GM12873 (cell line): Measurements from ENCODE around the gene GNB1L.

Source experiments
- TF ChIP-seq, protein P1 (sequence below): IDR thresholded peaks from 2 replicates; pipeline ENCODE4 v1.5.1; 2012; ENCODE audit warnings: low read depth, mild to moderate bottlenecking, moderate library complexity, low read length, control low read depth; ENCODE audit not compliant: insufficient read depth; ENCODE audit errors: missing control alignments

GNB1L gene

DNA sequence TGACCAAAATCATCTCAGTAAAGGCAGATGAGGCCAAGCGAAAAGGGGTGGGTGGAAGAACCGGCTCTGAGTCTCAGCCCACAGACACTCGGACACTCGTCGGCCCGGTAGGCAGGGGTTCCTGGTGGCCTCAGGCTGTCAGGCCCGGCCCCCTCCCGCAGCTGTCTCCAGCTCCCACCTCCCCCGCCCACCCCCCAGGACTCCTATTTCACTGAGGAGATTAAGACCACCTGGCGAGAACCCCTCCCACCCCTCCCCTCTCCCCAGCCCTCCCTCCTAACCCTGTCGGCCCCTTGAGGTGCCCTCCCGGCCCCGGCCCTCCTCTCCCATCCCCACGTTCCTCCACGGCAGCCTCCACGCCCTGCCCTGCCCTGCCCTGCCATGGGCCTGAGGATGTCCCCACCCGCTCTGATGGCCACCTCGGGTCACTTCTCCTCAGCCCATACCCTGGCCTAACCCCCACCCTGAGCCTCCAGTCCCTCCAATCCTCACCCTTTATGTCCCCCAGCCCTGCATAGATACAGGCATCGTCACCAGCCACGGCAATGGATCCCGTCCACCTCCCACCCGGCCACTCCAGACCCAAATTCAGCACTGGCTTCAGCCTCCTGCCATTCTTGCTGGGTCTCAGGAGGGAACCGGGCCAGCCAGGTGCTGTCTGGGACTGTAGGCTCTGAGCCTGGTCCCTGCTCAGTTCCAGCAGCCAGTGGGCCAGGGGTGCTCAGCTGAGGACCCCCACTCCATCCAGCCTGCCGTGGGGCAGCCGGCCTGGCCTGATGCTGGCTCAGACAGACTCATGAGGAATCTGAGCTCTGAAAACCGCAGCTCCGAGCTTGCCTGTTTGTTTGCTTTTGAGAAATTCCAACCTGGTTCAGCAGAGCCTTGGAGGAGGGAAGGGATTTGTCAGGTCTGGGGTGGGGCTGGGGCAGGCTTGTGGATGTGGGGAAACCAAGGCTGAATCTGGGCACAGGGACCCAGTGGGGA, 103.9 kb downstream of the GNB1L start:
- TF ChIP-seq, protein P1, sequence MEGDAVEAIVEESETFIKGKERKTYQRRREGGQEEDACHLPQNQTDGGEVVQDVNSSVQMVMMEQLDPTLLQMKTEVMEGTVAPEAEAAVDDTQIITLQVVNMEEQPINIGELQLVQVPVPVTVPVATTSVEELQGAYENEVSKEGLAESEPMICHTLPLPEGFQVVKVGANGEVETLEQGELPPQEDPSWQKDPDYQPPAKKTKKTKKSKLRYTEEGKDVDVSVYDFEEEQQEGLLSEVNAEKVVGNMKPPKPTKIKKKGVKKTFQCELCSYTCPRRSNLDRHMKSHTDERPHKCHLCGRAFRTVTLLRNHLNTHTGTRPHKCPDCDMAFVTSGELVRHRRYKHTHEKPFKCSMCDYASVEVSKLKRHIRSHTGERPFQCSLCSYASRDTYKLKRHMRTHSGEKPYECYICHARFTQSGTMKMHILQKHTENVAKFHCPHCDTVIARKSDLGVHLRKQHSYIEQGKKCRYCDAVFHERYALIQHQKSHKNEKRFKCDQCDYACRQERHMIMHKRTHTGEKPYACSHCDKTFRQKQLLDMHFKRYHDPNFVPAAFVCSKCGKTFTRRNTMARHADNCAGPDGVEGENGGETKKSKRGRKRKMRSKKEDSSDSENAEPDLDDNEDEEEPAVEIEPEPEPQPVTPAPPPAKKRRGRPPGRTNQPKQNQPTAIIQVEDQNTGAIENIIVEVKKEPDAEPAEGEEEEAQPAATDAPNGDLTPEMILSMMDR: no peak

DNA sequence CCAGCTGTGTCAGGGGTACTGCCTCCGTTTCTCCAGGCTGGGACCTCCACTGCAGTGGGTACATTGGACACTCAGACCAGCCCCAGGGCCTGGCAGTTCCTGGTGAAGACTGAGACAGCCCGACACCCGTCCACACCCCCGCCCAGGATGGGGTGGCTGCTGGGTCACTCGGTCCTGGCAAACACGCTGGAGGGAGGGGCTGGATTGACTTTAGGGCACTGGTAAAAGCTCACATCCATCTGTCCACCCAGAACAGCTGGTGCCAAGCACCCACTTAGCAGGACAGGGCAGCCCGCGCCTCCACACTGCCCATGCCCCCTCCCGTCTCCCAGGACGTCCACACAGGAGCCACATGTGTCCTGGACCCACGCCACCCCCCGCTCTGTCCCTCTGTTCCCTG, 104.8 kb downstream of the GNB1L start:
- TF ChIP-seq, protein P1: no peak

DNA sequence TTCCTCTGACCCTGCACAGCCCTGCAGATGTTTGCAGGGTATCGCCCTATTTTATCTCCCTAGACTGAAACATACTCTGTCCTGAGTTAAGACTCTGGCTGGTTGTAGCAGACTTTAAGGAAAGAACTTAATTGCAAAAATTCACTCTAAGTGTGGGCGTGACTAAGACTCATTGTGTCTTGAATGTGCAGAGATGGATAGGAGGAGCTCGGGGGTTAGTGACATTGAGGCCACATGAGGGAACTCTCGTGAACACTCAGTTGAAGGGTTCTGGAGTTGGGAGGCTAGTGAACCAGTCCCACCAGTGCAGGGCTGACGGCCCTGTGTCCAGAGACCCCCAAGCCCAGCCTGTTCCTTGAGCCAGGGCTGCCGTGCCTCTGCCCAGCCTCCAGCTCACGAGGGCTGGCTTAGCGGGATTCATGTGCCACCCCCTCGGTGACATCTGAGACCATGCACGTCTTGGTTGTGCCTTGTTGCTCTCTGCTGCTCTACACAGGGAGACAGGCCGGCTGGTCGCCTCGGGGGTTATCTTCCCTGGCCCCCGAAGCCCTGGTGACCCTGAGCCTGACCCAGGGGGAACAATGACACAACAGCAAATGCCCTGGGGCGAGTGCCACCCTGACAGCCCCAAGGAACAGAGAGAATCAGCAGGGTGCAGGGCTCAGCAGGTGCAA, 105.5 kb downstream of the GNB1L start:
- TF ChIP-seq, protein P1: no peak

DNA sequence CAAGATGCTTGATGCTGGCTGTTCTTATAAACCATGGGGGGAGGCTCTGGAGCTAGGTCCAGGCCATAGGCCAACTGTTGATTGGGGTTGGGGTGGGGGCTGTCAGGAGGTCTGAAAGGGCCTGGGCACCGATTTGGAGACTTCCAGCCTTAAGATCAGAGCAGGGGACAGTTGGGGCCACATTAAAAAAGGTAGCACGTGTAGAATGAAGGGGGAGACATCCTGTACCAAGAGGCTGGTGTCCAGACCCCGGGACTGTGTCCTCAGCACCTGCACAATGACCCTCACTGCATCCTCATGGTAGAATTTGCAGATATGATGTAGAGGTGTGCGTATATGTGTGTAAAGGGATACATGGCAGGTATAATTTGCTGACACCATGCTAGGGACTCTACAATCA, 106.5 kb downstream of the GNB1L start:
- TF ChIP-seq, protein P1: no peak

DNA sequence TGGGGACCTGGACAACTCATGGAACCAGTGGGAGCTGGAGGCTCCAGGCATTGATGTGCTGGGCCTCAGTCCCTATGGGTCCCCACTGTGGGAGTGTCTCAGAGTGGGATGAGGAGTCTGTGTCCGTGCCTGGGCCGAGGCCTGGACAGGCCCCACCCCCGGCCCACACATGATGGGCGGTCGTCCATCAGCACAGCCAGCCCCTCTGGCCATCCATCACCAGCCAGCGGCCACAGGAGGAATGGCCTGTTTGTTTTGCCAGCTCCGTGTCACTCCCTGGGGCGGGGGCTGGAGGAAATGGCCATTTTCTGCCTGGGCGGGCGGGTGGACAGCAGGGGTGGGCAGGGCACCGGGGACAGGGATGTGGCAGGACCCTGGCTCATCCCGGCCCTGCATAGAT, 107.1 kb downstream of the GNB1L start:
- TF ChIP-seq, protein P1: no peak

DNA sequence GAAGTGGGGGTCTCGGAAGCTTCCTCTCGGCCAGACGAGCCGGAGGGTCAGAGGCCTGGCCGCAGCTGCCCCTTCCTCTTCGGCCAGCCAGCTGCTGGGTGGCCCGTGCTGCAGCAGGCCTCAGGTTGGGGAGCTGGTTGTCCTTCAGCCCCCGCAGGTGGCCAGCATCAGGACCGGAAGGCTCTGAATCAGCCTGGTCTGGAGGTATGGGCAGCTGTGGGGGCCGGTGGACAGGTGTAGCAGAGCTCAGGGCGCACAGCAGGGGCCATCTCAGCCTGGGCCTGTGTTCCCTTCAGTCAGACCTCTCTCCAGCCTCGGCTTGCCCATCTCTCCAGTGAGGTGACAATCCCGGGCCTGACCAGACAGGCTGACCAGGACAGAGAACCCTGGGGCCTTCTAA, 107.9 kb downstream of the GNB1L start:
- TF ChIP-seq, protein P1: no peak
